VCaP (cell line): ENCODE measurements around the gene HSBP1L1.

Source experiments
- H3K27ac ChIP-seq: fragments of 450-650 bp; 2 replicates; pipeline ENCODE4 v1.5.1; 2017
- CTCF ChIP-seq: fragments of 450-650 bp; conservative IDR thresholded peaks from 2 replicates; pipeline ENCODE4 v1.5.1; 2017; ENCODE audit warnings: mild to moderate bottlenecking, moderate library complexity

HSBP1L1 gene

GRCh38 chr18:79948719-79949411 is 15.6 kb upstream of the HSBP1L1 start:
- peak overlapping the region; percentile 75; the same call in 1 of the 2 replicates for H3K27ac ChIP-seq
- TF ChIP-seq CTCF: no peak

- H3K27ac ChIP-seq: peak overlapping the region; percentile 75; the same call in 1 of the 2 replicates
- TF ChIP-seq CTCF: no peak
These were observed 14.6 kb upstream of the HSBP1L1 start for GRCh38 chr18:79949697-79950487.

- no peak for TF ChIP-seq CTCF
- H3K27ac ChIP-seq: peak overlapping the region; percentile 75; the same call in 1 of the 2 replicates
These were observed 13.7 kb upstream of the HSBP1L1 start for GRCh38 chr18:79950515-79951341.

- H3K27ac ChIP-seq: peak within 1 kb of the TSS; percentile 75; the same call in 1 of the 2 replicates
- 0 out of 2 replicates have a peak, but pooled peaks have one; percentile 7 for TF ChIP-seq CTCF
These were observed 12.6 kb upstream of the HSBP1L1 start, which contains the start of gene SLC66A2 for GRCh38 chr18:79951545-79952455. Gene SLC66A2 (minus strand): TSS chr18:79951653. CDS start chr18:79950926, 727 bp downstream.

GRCh38 chr18:79952456-79952995 is 11.9 kb upstream of the HSBP1L1 start:
- peak overlapping the region; percentile 75; the same call in 1 of the 2 replicates for H3K27ac ChIP-seq
- no peak for TF ChIP-seq CTCF

GRCh38 chr18:79952996-79953559 is 11.4 kb upstream of the HSBP1L1 start:
- H3K27ac ChIP-seq: no peak overlapping the region
- TF ChIP-seq CTCF: no peak
